ENCODE data around the gene DGKI. TPM values are rescaled to one million over a fixed set of nuclear protein-coding genes. Genes with fewer than 3 reads are reported as not detected.

Gene DGKI
- total RNA-seq, 1 experiment from 2014 or later = not detected

DNA sequence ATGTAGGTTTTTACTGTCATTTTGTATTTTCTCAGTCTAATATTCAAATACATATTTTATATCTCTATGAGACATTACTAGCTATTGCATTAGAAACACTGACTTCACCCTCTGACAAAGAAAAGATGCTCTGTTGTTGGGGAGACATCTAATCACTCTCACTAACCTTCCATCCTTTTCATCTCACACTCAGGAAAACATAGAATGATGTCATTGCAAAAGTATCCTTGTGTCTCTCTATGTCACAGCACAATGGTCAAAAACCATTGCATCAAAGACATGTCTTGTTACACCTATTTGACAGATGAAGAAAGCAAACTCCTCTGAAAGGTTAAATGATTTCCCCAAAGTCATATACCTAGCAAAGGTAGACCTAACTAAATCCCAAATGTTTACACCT is 272.0 kb downstream of the DGKI start:
- Histone ChIP-seq H3K4me1 (ENCODE audit: control insufficient read depth, insufficient read depth, low read length) (no peaks in the 10 kb centered on the region), H3K27ac (ENCODE audit: low read length) (no peak overlapping the region), H3K9me3 (ENCODE audit: control insufficient read depth, insufficient read depth, low read depth, low read length) (no peaks in the 10 kb centered on the region), H3K36me3 (ENCODE audit: control insufficient read depth, insufficient read depth, low read length) (no peaks in the 10 kb centered on the region), H3K4me3 (ENCODE audit: low read depth in 2 of 2, low read length in 2 of 2) (no peak overlapping the region), H3K27me3 (ENCODE audit: control insufficient read depth, insufficient read depth, low read length) (no peaks in the 10 kb centered on the region)
- BruUV-seq (replicated peaks) = no TSS peak
- TF ChIP-seq SIN3A (IDR thresholded peaks at IDR 0.05; ENCODE audit: borderline replicate concordance, insufficient read depth, low read depth, low read length) = no peak
- TF ChIP-seq POLR2AphosphoS5 (IDR thresholded peaks at IDR 0.05; ENCODE audit: low read depth, low read length) = no peak
- TF ChIP-seq, protein P1, sequence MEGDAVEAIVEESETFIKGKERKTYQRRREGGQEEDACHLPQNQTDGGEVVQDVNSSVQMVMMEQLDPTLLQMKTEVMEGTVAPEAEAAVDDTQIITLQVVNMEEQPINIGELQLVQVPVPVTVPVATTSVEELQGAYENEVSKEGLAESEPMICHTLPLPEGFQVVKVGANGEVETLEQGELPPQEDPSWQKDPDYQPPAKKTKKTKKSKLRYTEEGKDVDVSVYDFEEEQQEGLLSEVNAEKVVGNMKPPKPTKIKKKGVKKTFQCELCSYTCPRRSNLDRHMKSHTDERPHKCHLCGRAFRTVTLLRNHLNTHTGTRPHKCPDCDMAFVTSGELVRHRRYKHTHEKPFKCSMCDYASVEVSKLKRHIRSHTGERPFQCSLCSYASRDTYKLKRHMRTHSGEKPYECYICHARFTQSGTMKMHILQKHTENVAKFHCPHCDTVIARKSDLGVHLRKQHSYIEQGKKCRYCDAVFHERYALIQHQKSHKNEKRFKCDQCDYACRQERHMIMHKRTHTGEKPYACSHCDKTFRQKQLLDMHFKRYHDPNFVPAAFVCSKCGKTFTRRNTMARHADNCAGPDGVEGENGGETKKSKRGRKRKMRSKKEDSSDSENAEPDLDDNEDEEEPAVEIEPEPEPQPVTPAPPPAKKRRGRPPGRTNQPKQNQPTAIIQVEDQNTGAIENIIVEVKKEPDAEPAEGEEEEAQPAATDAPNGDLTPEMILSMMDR (IDR thresholded peaks at IDR 0.05) = no peak
- TF ChIP-seq TCF7L2 (IDR thresholded peaks at IDR 0.05; ENCODE audit: low read depth, low read length) = no peak
- TF ChIP-seq, protein P2, sequence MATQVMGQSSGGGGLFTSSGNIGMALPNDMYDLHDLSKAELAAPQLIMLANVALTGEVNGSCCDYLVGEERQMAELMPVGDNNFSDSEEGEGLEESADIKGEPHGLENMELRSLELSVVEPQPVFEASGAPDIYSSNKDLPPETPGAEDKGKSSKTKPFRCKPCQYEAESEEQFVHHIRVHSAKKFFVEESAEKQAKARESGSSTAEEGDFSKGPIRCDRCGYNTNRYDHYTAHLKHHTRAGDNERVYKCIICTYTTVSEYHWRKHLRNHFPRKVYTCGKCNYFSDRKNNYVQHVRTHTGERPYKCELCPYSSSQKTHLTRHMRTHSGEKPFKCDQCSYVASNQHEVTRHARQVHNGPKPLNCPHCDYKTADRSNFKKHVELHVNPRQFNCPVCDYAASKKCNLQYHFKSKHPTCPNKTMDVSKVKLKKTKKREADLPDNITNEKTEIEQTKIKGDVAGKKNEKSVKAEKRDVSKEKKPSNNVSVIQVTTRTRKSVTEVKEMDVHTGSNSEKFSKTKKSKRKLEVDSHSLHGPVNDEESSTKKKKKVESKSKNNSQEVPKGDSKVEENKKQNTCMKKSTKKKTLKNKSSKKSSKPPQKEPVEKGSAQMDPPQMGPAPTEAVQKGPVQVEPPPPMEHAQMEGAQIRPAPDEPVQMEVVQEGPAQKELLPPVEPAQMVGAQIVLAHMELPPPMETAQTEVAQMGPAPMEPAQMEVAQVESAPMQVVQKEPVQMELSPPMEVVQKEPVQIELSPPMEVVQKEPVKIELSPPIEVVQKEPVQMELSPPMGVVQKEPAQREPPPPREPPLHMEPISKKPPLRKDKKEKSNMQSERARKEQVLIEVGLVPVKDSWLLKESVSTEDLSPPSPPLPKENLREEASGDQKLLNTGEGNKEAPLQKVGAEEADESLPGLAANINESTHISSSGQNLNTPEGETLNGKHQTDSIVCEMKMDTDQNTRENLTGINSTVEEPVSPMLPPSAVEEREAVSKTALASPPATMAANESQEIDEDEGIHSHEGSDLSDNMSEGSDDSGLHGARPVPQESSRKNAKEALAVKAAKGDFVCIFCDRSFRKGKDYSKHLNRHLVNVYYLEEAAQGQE (IDR thresholded peaks at IDR 0.05; ENCODE audit: insufficient read depth in 1 of 2, low read depth in 2 of 2, low read length in 1 of 2) = no peak
- CTCF ChIA-PET = no interaction called here
- in situ Hi-C loops (cut with HindIII; ENCODE audit: low pct_unique_long_range_greater_than_20kb, low sequenced_read_pairs) = no loop called here
- POLR2A ChIA-PET = no interaction called here
- no peak for ATAC-seq
- no peak for DNase-seq (ENCODE audit: low read depth, low spot score)
- intact Hi-C loops (cut with micrococcal nuclease; ENCODE audit: unreplicated experiment) = no loop called here

DNA sequence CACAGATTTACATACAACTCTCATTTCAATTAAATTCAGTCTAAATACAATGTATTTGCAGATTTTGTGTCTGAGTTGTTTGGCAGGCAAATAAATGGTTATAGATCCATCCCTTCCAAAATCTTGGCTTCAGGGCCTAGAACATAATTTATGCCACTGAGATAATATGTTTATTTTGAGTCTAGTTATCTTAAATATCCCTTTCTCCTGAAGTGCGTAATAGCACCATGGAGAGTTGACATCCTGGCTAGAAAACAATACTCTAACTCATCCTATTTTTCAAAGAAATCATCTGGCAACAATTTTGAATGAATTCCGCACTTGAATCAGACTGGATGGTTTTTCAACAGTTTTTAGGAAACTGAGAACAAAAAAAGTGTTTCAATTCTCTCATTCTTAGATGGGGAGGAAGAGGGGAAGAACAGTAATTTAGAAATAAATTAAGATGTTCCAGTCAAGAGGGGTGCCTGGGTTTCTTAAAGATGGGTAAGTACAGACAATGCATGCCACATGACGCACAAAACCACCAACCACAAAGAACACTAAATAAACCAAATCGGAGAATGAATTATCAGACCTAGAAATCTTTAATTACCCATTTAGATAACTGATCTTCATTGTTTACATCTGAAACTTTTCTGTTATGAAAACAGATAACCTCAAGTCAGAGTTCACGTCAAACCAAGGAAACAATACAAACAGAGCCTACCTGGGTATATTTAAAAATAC is 274.6 kb downstream of the DGKI start:
- CTCF ChIA-PET = no interaction called here
- intact Hi-C loops (cut with micrococcal nuclease; ENCODE audit: unreplicated experiment) (no loop called here), in situ Hi-C loops (cut with HindIII; ENCODE audit: low pct_unique_long_range_greater_than_20kb, low sequenced_read_pairs) (no loop called here)

More for the DNA sequence above, 274.6 kb downstream of the DGKI start:
- H3K27ac ChIP-seq (ENCODE audit: low read length) = no peak overlapping the region
- TF ChIP-seq SIN3A (IDR thresholded peaks at IDR 0.05; ENCODE audit: borderline replicate concordance, insufficient read depth, low read depth, low read length) = no peak
- TF ChIP-seq, protein P2 (IDR thresholded peaks at IDR 0.05; ENCODE audit: insufficient read depth in 1 of 2, low read depth in 2 of 2, low read length in 1 of 2) = no peak
- TF ChIP-seq TCF7L2 (IDR thresholded peaks at IDR 0.05; ENCODE audit: low read depth, low read length) = no peak
- TF ChIP-seq POLR2AphosphoS5 (IDR thresholded peaks at IDR 0.05; ENCODE audit: low read depth, low read length) = no peak
- TF ChIP-seq, protein P1 (IDR thresholded peaks at IDR 0.05) = no peak
- BruUV-seq (replicated peaks) = no TSS peak
- no peaks in the 10 kb centered on the region for H3K9me3 ChIP-seq (ENCODE audit: control insufficient read depth, insufficient read depth, low read depth, low read length)
- DNase-seq (ENCODE audit: low read depth, low spot score) (no peak), ATAC-seq (no peak)
- H3K4me3 ChIP-seq (ENCODE audit: low read depth in 2 of 2, low read length in 2 of 2) = no peak overlapping the region
- no peaks in the 10 kb centered on the region for H3K4me1 ChIP-seq (ENCODE audit: control insufficient read depth, insufficient read depth, low read length)
- H3K27me3 ChIP-seq (ENCODE audit: control insufficient read depth, insufficient read depth, low read length) = no peaks in the 10 kb centered on the region
- POLR2A ChIA-PET = no interaction called here
- H3K36me3 ChIP-seq (ENCODE audit: control insufficient read depth, insufficient read depth, low read length) = no peaks in the 10 kb centered on the region
